Stimulated activated CD4-positive, alpha-beta T cell treated with anti-CD3 and anti-CD28 coated beads, Interleukin-1b, Interleukin-23, amount 100 ng/mL, for 4 hours (primary cell): ENCODE data around the gene UBR2.
"Not testable (repeated sequence)": the region's sequence is repeated elsewhere in the genome, so short reads cannot be mapped to it uniquely, and the experiment has no call there.

Source experiments
- DNase-seq, 2 donors: peaks; one replicate each; pipeline ENCODE4 v3.0.0-alpha.2; 2020; ENCODE audit warnings: low read depth in 2 of 2

UBR2 gene

GRCh38 chr6:42555477-42556457, 8.1 kb upstream of the UBR2 start:
- no peak for DNase-seq

GRCh38 chr6:42556462-42556861, 7.4 kb upstream of the UBR2 start:
- no peak for DNase-seq

GRCh38 chr6:42559276-42559675, 4.6 kb upstream of the UBR2 start:
- DNase-seq = not testable (repeated sequence)

- no peak for DNase-seq
Measured at GRCh38 chr6:42561986-42562385, 1.8 kb upstream of the UBR2 start.

GRCh38 chr6:42562788-42563405, 932 bp upstream of the UBR2 start:
- no peak for DNase-seq

DNA sequence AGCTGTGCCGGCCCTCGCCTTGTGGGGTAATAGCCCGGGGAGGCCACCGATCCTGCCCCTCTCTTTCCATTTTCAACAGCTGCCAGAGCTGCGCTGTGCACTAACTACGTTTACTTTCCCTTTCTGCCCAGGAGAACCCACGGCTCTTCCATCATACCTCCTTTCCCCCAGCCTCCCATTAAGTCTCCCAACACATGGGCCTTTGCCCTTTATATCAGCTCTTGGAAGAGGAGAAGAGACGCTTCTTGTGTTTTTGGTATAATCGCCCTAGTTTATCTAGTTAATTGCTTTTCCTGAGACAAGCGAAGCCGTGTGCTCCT, 637 bp downstream of the UBR2 start:
- no peak for DNase-seq

DNA sequence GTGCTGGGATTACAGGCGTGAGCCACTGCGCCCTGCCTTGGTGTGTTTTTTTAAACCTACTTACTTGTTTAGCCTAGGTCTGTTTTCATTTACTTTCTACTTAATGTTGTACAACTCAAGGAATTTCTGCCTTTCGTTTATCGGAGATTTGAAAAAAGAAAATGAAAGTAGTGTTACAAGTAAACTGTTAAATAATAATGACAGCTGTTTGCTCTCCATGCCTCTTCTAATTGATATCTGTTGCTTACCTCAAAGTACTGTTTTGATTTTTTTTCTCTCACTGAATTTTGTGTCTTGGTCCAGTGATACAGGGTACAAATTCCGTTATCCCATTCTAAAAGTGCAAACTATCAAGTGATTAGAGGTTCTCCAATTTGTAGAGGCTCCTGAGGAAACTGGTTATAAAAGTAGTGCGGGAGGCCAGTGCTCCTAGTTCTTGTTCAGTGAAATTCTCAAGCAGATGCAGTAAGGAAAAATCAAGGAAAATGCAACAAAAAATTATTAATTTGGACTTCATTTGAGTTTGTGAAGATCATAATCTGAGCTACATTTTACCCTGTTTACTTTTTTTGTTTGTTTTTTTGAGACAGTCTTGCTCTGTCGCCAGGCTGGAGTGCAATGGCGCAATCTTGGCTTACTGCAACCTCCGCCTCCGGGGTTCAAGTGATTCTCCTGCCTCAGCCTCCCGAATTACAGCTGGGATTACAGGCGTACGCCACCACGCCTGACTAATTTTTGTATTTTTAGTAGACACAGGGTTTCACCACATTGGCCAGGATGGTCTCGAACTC, 2.2 kb downstream of the UBR2 start:
- no peak for DNase-seq

DNA sequence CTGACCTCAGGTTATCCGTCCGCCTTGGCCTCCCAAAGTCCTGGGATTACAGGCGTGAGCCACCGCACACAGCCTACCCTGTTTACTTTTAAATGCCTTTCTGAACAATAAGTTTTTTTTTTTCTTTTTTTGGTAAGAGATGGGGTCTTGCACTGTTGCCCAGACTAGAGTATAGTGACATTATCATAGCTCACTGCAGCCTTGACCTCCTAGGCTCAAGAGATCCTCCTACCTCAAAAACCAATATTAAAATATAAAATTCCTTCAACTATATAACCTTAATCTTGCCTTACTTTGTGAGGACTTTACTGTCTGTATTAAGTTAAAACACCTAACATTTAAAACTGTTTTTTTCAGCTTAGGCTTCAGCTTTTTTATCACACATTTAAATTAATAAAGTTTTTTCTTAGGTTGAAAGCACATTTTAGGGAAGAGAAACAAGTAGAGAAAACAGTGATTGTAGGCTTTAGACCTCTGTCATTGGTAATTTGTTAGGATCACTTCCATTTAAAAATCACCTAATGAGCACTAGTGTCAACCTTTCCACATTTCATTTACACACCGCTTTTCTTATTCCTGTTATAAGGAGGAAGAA, 2.9 kb downstream of the UBR2 start:
- no peak for DNase-seq

DNA sequence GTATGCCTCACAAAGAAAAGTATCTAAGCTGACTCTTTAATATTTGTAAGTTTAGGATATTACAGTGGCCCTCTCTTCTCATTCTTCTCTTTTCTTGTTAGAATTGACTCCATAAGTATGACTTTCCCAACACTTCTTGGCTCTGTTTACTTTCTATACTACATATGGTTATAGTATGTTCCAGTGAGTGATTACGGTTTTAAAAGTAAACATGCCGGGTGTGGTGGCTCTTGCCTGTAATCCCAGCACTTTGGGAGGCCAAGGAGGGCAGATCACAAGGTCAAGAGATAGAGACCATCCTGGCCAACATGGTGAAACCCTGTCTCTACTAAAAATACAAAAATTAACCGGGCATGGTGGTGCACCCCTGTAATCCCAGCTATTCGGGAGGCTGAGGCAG, 3.4 kb downstream of the UBR2 start:
- not testable (repeated sequence) for DNase-seq

GRCh38 chr6:42569102-42570028, 5.5 kb downstream of the UBR2 start:
- DNase-seq = no peak

DNA sequence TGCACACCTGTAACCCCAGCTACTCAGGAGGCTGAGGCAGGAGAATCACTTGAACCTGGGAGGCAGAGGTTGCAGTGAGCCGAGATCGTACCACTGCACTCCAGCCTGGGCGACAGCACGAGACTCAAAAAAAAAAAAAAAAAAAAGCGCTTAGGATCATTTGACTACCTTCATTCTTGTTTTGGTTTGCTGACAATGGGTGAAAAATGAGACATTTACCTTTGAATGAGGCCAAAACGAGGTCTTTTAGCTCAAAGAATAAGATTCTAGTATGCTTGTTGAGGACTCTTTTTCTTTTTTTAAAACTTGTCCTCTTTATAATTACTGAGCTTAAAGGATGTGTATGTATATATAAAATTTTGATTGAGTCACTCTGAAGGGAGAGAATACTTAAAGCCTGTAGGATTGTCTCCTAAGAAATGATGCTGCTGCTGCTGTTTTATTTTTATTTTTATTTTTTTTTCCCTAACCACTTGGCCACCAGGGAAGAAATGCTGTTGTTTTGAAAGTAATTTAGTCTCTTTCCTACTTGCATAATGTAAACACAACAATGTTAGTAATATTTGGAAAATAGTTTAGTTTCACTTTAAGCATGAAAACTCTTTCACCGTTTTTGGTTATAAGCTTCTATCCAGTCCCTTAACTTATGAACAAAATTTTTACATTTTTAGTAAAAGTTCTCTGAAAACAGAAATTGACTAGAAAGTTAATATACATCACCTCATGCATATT, 7.9 kb downstream of the UBR2 start:
- no peak for DNase-seq

GRCh38 chr6:42572523-42572922, 8.7 kb downstream of the UBR2 start:
- no peak for DNase-seq

- DNase-seq = not testable (repeated sequence)
Measured at GRCh38 chr6:42576538-42576937, 12.7 kb downstream of the UBR2 start.

GRCh38 chr6:42598300-42598699, 34.5 kb downstream of the UBR2 start:
- DNase-seq = no peak

DNA sequence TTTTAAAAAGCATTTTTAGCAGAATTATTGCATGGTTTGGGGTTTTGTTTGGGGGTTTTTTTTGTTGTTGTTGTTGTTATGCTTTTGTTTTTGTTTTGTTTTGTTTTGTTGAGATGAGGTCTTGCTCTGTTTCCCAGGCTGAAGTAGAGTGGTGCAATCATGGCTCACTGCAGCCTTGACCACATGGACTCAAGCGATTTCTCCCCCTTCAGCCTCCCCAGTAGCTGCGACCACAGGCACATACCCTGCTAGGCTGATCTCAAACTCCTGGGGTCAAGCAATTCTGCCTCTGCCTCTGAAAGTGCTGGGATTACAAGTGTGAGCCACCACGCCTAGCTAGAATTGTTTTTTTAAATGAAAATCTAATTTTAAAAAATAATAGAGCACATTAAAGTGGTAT, 35.7 kb downstream of the UBR2 start:
- no peak for DNase-seq

GRCh38 chr6:42604150-42604549, 40.3 kb downstream of the UBR2 start:
- DNase-seq = no peak

DNA sequence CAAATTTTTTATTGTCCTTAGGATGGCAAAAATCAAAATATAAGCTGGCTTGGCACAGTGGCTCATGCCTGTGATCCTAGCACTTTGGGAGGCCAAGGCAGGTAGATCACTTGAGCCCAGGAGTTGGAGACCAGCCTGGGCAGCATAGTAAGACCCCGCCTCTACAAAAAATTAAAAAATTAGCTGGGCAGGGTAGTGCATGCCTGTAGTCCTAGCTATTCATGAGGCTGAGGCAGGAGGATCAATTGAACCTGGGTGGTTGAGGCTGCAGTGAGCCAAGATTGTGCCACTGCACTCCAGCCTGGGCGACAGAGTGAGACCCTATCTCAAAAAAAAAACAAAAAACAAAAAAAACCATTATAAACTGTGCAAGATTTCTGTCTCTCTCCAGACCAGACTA, 40.9 kb downstream of the UBR2 start:
- not testable (repeated sequence) for DNase-seq

- DNase-seq = no peak
Measured at GRCh38 chr6:42610416-42610815, 46.6 kb downstream of the UBR2 start.

GRCh38 chr6:42615518-42615917, 51.7 kb downstream of the UBR2 start:
- DNase-seq = no peak

DNA sequence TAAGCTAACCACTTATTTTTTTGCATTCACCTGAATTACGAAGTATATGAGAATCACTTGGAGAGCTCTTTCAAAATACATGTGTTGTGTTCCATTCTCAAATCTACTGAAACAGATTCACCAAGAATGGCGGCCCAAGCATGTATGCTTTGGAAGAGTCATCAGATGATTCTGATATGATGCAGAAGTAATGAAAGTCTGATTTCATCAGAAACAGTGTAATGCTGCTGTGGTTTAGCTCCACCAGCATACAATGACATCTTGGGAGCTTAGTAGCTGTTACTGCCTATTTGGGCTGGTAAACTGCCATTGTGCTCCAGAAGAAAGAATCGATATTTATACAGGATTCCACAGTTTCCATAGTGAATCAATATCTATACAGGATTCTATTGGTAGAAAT, 52.9 kb downstream of the UBR2 start:
- no peak for DNase-seq
